IMR-90 (cell line): Measurements from ENCODE around the gene CARD14. TPM values are rescaled to one million over a fixed set of nuclear protein-coding genes. Genes with fewer than 3 reads are reported as not detected.

Experiments used
- ATAC-seq: fragments of 200-7000 bp; cut with Tn5 transposase; 2 replicates; pipeline ENCODE4 v1.9.1; 2020; ENCODE audit warnings: low read depth, mild to moderate bottlenecking, moderate library complexity
- BruUV-seq: library from RNA; stranded (reverse); fragments of 400-500 nt; replicated peaks from 2 replicates; lab custom pipeline; 2021; lab: Mats Ljungman, UMichigan
- CTCF ChIA-PET: fragments of 300-600 bp; formaldehyde crosslinking; extraction: SDS; loops from one replicate; lab custom pipeline; 2021; ENCODE audit warnings: antibody characterized with exemption; lab: Yijun Ruan, JAX
- POLR2A ChIA-PET: fragments of 300-600 bp; sonication (Branson Sonifier 250); formaldehyde crosslinking; loops from one replicate; lab custom pipeline; 2022; ENCODE audit warnings: antibody characterized with exemption; ENCODE audit not compliant: unreplicated experiment; lab: Charles Lee
- DNase-seq: peaks from one replicate; pipeline ENCODE4 v3.0.0; 2013
- H2AFZ ChIP-seq: replicated peaks from 2 replicates; pipeline ENCODE3; 2013; ENCODE audit warnings: low read length, mild to moderate bottlenecking; ENCODE audit not compliant: poor library complexity
- H2AK5ac ChIP-seq: 2 replicates; pipeline ENCODE4 v1.6.1; 2013; ENCODE audit warnings: low read depth, low read length, inconsistent platforms
- H2AK9ac ChIP-seq: replicated peaks from 2 replicates; pipeline ENCODE3; 2013; ENCODE audit warnings: mild to moderate bottlenecking, low read depth, low read length, moderate library complexity; ENCODE audit not compliant: poor library complexity
- H2BK120ac ChIP-seq: 2 replicates; pipeline ENCODE4 v1.6.1; 2013; ENCODE audit warnings: low read depth, low read length, inconsistent platforms
- H2BK15ac ChIP-seq: 3 replicates; pipeline ENCODE4 v1.6.1; 2013; ENCODE audit warnings: low read depth, low read length, inconsistent platforms
- H2BK20ac ChIP-seq: 2 replicates; pipeline ENCODE4 v1.6.1; 2013; ENCODE audit warnings: low read depth, mild to moderate bottlenecking, inconsistent platforms, low read length, moderate library complexity
- H2BK5ac ChIP-seq: 2 replicates; pipeline ENCODE4 v1.6.1; 2013; ENCODE audit warnings: mild to moderate bottlenecking, low read depth, low read length, inconsistent platforms; ENCODE audit not compliant: poor library complexity, severe bottlenecking
- H3K14ac ChIP-seq: replicated peaks from 2 replicates; pipeline ENCODE4 v1.6.1; 2013; ENCODE audit warnings: low read depth, low read length, inconsistent platforms
- H3K18ac ChIP-seq: 2 replicates; pipeline ENCODE4 v1.6.1; 2013; ENCODE audit warnings: low read depth, low read length, control low read depth
- H3K23ac ChIP-seq: 2 replicates; pipeline ENCODE4 v1.6.1; 2013; ENCODE audit warnings: low read depth, low read length, inconsistent platforms
- H3K27ac ChIP-seq: 2 replicates; pipeline ENCODE4 v1.5.1; 2013; ENCODE audit warnings: mild to moderate bottlenecking, control low read depth, low read length; ENCODE audit not compliant: insufficient read depth
- H3K27me3 ChIP-seq: 2 replicates; pipeline ENCODE4 v1.6.1; 2013; ENCODE audit warnings: low read length; ENCODE audit not compliant: control insufficient read depth, insufficient read depth
- H3K36me3 ChIP-seq: 2 replicates; pipeline ENCODE4 v1.6.1; 2013; ENCODE audit warnings: low read length, mixed read lengths; ENCODE audit not compliant: control insufficient read depth, insufficient read depth
- H3K4ac ChIP-seq: 2 replicates; pipeline ENCODE4 v1.6.1; 2013; ENCODE audit warnings: low read depth, low read length, inconsistent platforms
- H3K4me1 ChIP-seq: 2 replicates; pipeline ENCODE4 v1.6.1; 2013; ENCODE audit warnings: low read length, mixed read lengths; ENCODE audit not compliant: control insufficient read depth, insufficient read depth
- H3K4me2 ChIP-seq: 2 replicates; pipeline ENCODE4 v1.6.1; 2013; ENCODE audit warnings: low read depth, mild to moderate bottlenecking, control low read depth, low read length, moderate library complexity
- H3K4me3 ChIP-seq: 2 replicates; pipeline ENCODE4 v1.5.1; 2013; ENCODE audit warnings: low read depth, mild to moderate bottlenecking, control low read depth, low read length, moderate library complexity; ENCODE audit not compliant: insufficient read depth
- H3K56ac ChIP-seq: 2 replicates; pipeline ENCODE4 v1.6.1; 2013; ENCODE audit warnings: low read length, inconsistent platforms; ENCODE audit not compliant: insufficient read depth; ENCODE audit errors: extremely low read depth
- H3K79me1 ChIP-seq, 2 experiments: 2 replicates each; pipeline ENCODE4 v1.6.1; 2013; ENCODE audit warnings: low read length in 2 of 2, inconsistent platforms in 1 of 2, low read depth in 1 of 2
- H3K9ac ChIP-seq: 2 replicates; pipeline ENCODE4 v1.6.1; 2013; ENCODE audit warnings: low read depth, low read length, control low read depth
- H3K9me1 ChIP-seq: 2 replicates; pipeline ENCODE4 v1.6.1; 2013; ENCODE audit warnings: low read length, inconsistent platforms; ENCODE audit not compliant: insufficient read depth
- H3K9me3 ChIP-seq: 2 replicates; pipeline ENCODE4 v1.6.1; 2013; ENCODE audit warnings: low read length; ENCODE audit not compliant: control insufficient read depth, insufficient read depth
- H4K20me1 ChIP-seq: 2 replicates; pipeline ENCODE4 v1.6.1; 2013; ENCODE audit warnings: low read length, inconsistent platforms; ENCODE audit not compliant: insufficient read depth
- H4K5ac ChIP-seq: 2 replicates; pipeline ENCODE4 v1.6.1; 2013; ENCODE audit warnings: mild to moderate bottlenecking, low read depth, low read length, control low read depth
- H4K8ac ChIP-seq, 2 experiments: 2 replicates each; pipeline ENCODE4 v1.6.1; 2013; ENCODE audit warnings: low read depth in 2 of 2, low read length in 2 of 2, control low read depth in 1 of 2, inconsistent platforms in 1 of 2
- H4K91ac ChIP-seq: 2 replicates; pipeline ENCODE4 v1.6.1; 2013; ENCODE audit warnings: low read depth, low read length, inconsistent platforms; ENCODE audit not compliant: insufficient read depth
- BHLHE40 ChIP-seq: fragments of 150-350 bp; IDR thresholded peaks from 2 replicates; pipeline ENCODE4 v1.6.1; 2016; ENCODE audit warnings: mild to moderate bottlenecking, low read depth, low read length
- CEBPB ChIP-seq: IDR thresholded peaks from 2 replicates; pipeline ENCODE4 v1.6.1; 2012; ENCODE audit warnings: low read depth, low read length, improper control_type of control experiment
- CHD1 ChIP-seq: IDR thresholded peaks from 2 replicates; pipeline ENCODE4 v1.6.1; 2012; ENCODE audit warnings: low read depth, low read length, improper control_type of control experiment
- CTCF ChIP-seq: conservative IDR thresholded peaks from 2 replicates; pipeline ENCODE4 v1.5.1; 2012; ENCODE audit warnings: mild to moderate bottlenecking, low read depth, low read length, improper control_type of control experiment
- ELK1 ChIP-seq: fragments of 150-350 bp; IDR thresholded peaks from 2 replicates; pipeline ENCODE4 v1.6.1; 2016; ENCODE audit warnings: low read depth, mild to moderate bottlenecking, low read length, moderate library complexity, borderline replicate concordance
- FOS ChIP-seq: fragments of 150-350 bp; IDR thresholded peaks from 2 replicates; pipeline ENCODE4 v1.6.1; 2016; ENCODE audit warnings: low read depth, low read length
- MAFK ChIP-seq: IDR thresholded peaks from 2 replicates; pipeline ENCODE4 v1.6.1; 2012; ENCODE audit warnings: low read depth, low read length, improper control_type of control experiment
- MAZ ChIP-seq: IDR thresholded peaks from 2 replicates; pipeline ENCODE4 v1.6.1; 2012; ENCODE audit warnings: low read depth, mild to moderate bottlenecking, low read length, improper control_type of control experiment, moderate library complexity, borderline replicate concordance
- MXI1 ChIP-seq: IDR thresholded peaks from 2 replicates; pipeline ENCODE4 v1.6.1; 2012; ENCODE audit warnings: low read depth, mild to moderate bottlenecking, low read length, moderate library complexity, borderline replicate concordance
- NFE2L2 ChIP-seq: fragments of 150-350 bp; IDR thresholded peaks from 2 replicates; pipeline ENCODE4 v1.6.1; 2016; ENCODE audit warnings: low read depth, mild to moderate bottlenecking, low read length
- POLR2A ChIP-seq: IDR thresholded peaks from 2 replicates; pipeline ENCODE4 v1.6.1; 2012; ENCODE audit warnings: mild to moderate bottlenecking, low read depth, low read length
- RAD21 ChIP-seq: IDR thresholded peaks from 2 replicates; pipeline ENCODE4 v1.6.1; 2012; ENCODE audit warnings: low read length, improper control_type of control experiment
- RCOR1 ChIP-seq: IDR thresholded peaks from 2 replicates; pipeline ENCODE4 v1.6.1; 2012; ENCODE audit warnings: mild to moderate bottlenecking, low read length, improper control_type of control experiment; ENCODE audit not compliant: insufficient replicate concordance
- RFX5 ChIP-seq: IDR thresholded peaks from 2 replicates; pipeline ENCODE4 v1.8.0; 2012; ENCODE audit warnings: low read depth, mild to moderate bottlenecking, low read length, moderate library complexity
- SMC3 ChIP-seq: fragments of 150-350 bp; IDR thresholded peaks from 2 replicates; pipeline ENCODE4 v1.6.1; 2016; ENCODE audit warnings: low read depth, mild to moderate bottlenecking, antibody characterized with exemption, low read length, moderate library complexity
- USF2 ChIP-seq: fragments of 150-350 bp; IDR thresholded peaks from 2 replicates; pipeline ENCODE4 v1.6.1; 2017; ENCODE audit warnings: mild to moderate bottlenecking, antibody characterized with exemption, low read length, low read depth
- WGBS, 2 experiments: methylation state at CpG; one replicate each; pipeline versions ENCODE4 v1.1.5 to v1.1.7; 2013; ENCODE audit warnings: missing lambda C conversion rate in 2 of 2; ENCODE audit not compliant: insufficient read length in 1 of 2; ENCODE audit errors: extremely low coverage in 2 of 2; 5-methylcytosine and 5-hydroxymethylcytosine counted together
- dilution Hi-C: fragments of 300-500 bp; cut with HindIII; formaldehyde crosslinking; loops from one replicate; pipeline ENCODE4 v1.14.3; 2018; ENCODE audit warnings: low sequenced_read_pairs; ENCODE audit not compliant: unreplicated experiment
- in situ Hi-C: fragments of 300-500 bp; cut with MboI; formaldehyde crosslinking; loops from 3 replicates; pipeline ENCODE4 v1.14.3; 2019; ENCODE audit warnings: low sequenced_read_pairs, inconsistent platforms, mixed read lengths
- intact Hi-C: fragments of 100-400 bp; cut with micrococcal nuclease; formaldehyde crosslinking; loops from 2 replicates; pipeline ENCODE4 v1.10.0; 2022
- polyA plus RNA-seq, 3 experiments: library from polyadenylated mRNA; depleted of rRNA; stranded (reverse); fragments of >200 nt; gene quantifications; 2 replicates each; pipeline ENCODE4 v1.2.3, GENCODE V29; 2012; ENCODE audit warnings: low replicate concordance in 1 of 3
- total RNA-seq: library from RNA; depleted of rRNA; stranded (reverse); fragments of >200 nt; gene quantifications from 2 replicates; pipeline ENCODE4 v1.2.3, GENCODE V29; 2012

CARD14 gene
- total and polyA plus RNA-seq, 2 of the 4 experiments (the other 2 are of a cell fraction): not detected

- H2BK5ac ChIP-seq: no peak overlapping the region
- H4K5ac ChIP-seq: no peak overlapping the region
- H3K9ac ChIP-seq: no peak overlapping the region
- no peak overlapping the region for H3K14ac ChIP-seq
- CTCF ChIA-PET: no interaction called here
- H3K79me1 ChIP-seq: peaks cover 13 to 38% of the 10 kb centered on the region in 2 experiments
- H3K27ac ChIP-seq: no peak overlapping the region
- no peak overlapping the region for H4K8ac ChIP-seq
- dilution Hi-C loops (no loop called here), in situ Hi-C loops (no loop called here), intact Hi-C loops (no loop called here)
- no peak overlapping the region for H3K4ac ChIP-seq
- H2AK5ac ChIP-seq: no peak overlapping the region
- no peak overlapping the region for H3K23ac ChIP-seq
- no peak overlapping the region for H3K56ac ChIP-seq
- no peak overlapping the region for H2BK120ac ChIP-seq
- H4K91ac ChIP-seq: no peak overlapping the region
- H2AFZ ChIP-seq: no peak overlapping the region
- TF ChIP-seq MAZ (no peak), POLR2A (no peak), USF2 (no peak), CHD1 (no peak), ELK1 (no peak), FOS (no peak), RCOR1 (no peak), MXI1 (no peak), BHLHE40 (no peak), RFX5 (no peak), NFE2L2 (no peak), CEBPB (no peak), MAFK (no peak), SMC3 (no peak), RAD21 (no peak), CTCF (no peak)
- peaks cover 78% of the 10 kb centered on the region for H3K36me3 ChIP-seq
- no peak overlapping the region for H2AK9ac ChIP-seq
- H3K18ac ChIP-seq: no peak overlapping the region
- H3K4me1 ChIP-seq: no peaks in the 10 kb centered on the region
- 82% methylated on average over 5 of the region's 18 CpGs; no CpG with 5 or more reads in 1 of the 2 experiments for WGBS, 2 experiments
- no peaks in the 10 kb centered on the region for H3K9me1 ChIP-seq
- ATAC-seq (no peak), DNase-seq (no peak)
- H3K27me3 ChIP-seq: no peaks in the 10 kb centered on the region
- peaks cover 6% of the 10 kb centered on the region for H4K20me1 ChIP-seq
- no peak overlapping the region for H2BK20ac ChIP-seq
- no peaks in the 10 kb centered on the region for H3K9me3 ChIP-seq
- no peak overlapping the region for H3K4me3 ChIP-seq
- H2BK15ac ChIP-seq: no peak overlapping the region
- no TSS peak for BruUV-seq
- H3K4me2 ChIP-seq: no peak overlapping the region
- POLR2A ChIA-PET: no interaction called here
These were observed 30.9 kb upstream of the CARD14 start for GRCh38 chr17:80138856-80139426.
